ENCODE data around the gene ASIP. TPM values are rescaled to one million over a fixed set of nuclear protein-coding genes. Genes with fewer than 3 reads are reported as not detected.

ASIP gene
- total and polyA plus RNA-seq, 2 of the 4 experiments (the other 2 are of a cell fraction), result not detected

GRCh38 chr20:34316196-34316814 is 75.1 kb downstream of the ASIP start:
- dilution Hi-C loops (cut with HindIII; ENCODE audit: low sequenced_read_pairs, unreplicated experiment), result no loop called here
- CTCF ChIA-PET, result no interaction called here
- 0 out of 4 replicates have a peak, but pooled peaks cover 0 to 8% of the 10 kb centered on the region in 2 experiments for H3K79me1 ChIP-seq (ENCODE audit: low read depth in 1 of 2, low read length in 2 of 2)
- no TSS peak for BruUV-seq (replicated peaks)
- H2BK15ac ChIP-seq (ENCODE audit: low read depth, low read length), result peak overlapping the region; percentile 62; the same call in 1 of the 3 replicates
- in situ Hi-C loops (cut with MboI; ENCODE audit: low sequenced_read_pairs), result loop anchor here (10.0 kb wide), 1 partner anchor 158 kb away; no protein-coding TSS in a partner anchor
- peak overlapping the region; percentile 51; the same call in 1 of the 2 replicates for H3K4ac ChIP-seq (ENCODE audit: low read depth, low read length)
- DNase-seq (peak; percentile 33), ATAC-seq (ENCODE audit: low read depth) (no peak)
- no peaks in the 10 kb centered on the region for H4K20me1 ChIP-seq (ENCODE audit: insufficient read depth, low read length)
- peaks cover 4% of the 10 kb centered on the region for H3K4me1 ChIP-seq (ENCODE audit: control insufficient read depth, insufficient read depth, low read length)
- no peak overlapping the region for H3K27ac ChIP-seq (ENCODE audit: insufficient read depth, low read length)
- POLR2A ChIA-PET (ENCODE audit: unreplicated experiment), result no interaction called here
- no peaks in the 10 kb centered on the region for H3K36me3 ChIP-seq (ENCODE audit: control insufficient read depth, insufficient read depth, low read length)
- TF ChIP-seq RAD21 (IDR thresholded peaks at IDR 0.05; ENCODE audit: low read length), result no peak
- no peak for TF ChIP-seq CEBPB (IDR thresholded peaks at IDR 0.05; ENCODE audit: low read depth, low read length)
- no peak for TF ChIP-seq CHD1 (IDR thresholded peaks at IDR 0.05; ENCODE audit: low read depth, low read length)
- TF ChIP-seq ELK1 (IDR thresholded peaks at IDR 0.05; ENCODE audit: borderline replicate concordance, low read depth, low read length), result no peak
- H3K9me3 ChIP-seq (ENCODE audit: control insufficient read depth, insufficient read depth, low read length), result no peaks in the 10 kb centered on the region
- H2AFZ ChIP-seq (replicated peaks; ENCODE audit: low read length, poor library complexity), result peak overlapping the region; percentile 80
- H3K9ac ChIP-seq (ENCODE audit: low read depth, low read length), result no peak overlapping the region
- H4K5ac ChIP-seq (ENCODE audit: low read depth, low read length), result no peak overlapping the region
- H2BK20ac ChIP-seq (ENCODE audit: low read depth, low read length), result peak overlapping the region; percentile 47
- H3K4me3 ChIP-seq (ENCODE audit: insufficient read depth, low read depth, low read length), result no peak overlapping the region
- H3K56ac ChIP-seq (ENCODE audit: extremely low read depth, insufficient read depth, low read length), result no peak overlapping the region
- peak overlapping the region; percentile 39 for H2AK9ac ChIP-seq (replicated peaks; ENCODE audit: low read depth, low read length, poor library complexity)
- peak overlapping the region; percentile 22; the same call in 1 of the 2 replicates for H3K14ac ChIP-seq (replicated peaks; ENCODE audit: low read depth, low read length)
- peak overlapping the region; percentile 35; the same call in 1 of the 2 replicates for H4K91ac ChIP-seq (ENCODE audit: insufficient read depth, low read depth, low read length)
- no CpG with 5 or more reads among the region's 6 CpGs for WGBS, 2 experiments (ENCODE audit: extremely low coverage in 2 of 2, insufficient read length in 1 of 2)
- H2BK5ac ChIP-seq (ENCODE audit: low read depth, low read length, poor library complexity, severe bottlenecking), result no peak overlapping the region
- H3K23ac ChIP-seq (ENCODE audit: low read depth, low read length), result no peak overlapping the region
- intact Hi-C loops (cut with micrococcal nuclease), result no loop called here
- peak overlapping the region; percentile 66 for H2BK120ac ChIP-seq (ENCODE audit: low read depth, low read length)
- no peak overlapping the region for H3K18ac ChIP-seq (ENCODE audit: low read depth, low read length)
- H2AK5ac ChIP-seq (ENCODE audit: low read depth, low read length), result peak overlapping the region; percentile 54; the same call in 1 of the 2 replicates
- peak overlapping the region in 1 of 2 experiments; percentile 31; a peak in 1 of 4 replicates for H4K8ac ChIP-seq (ENCODE audit: low read depth in 2 of 2, low read length in 2 of 2)
- no peaks in the 10 kb centered on the region for H3K27me3 ChIP-seq (ENCODE audit: control insufficient read depth, insufficient read depth, low read length)
- no peak overlapping the region for H3K4me2 ChIP-seq (ENCODE audit: low read depth, low read length)
- H3K9me1 ChIP-seq (ENCODE audit: insufficient read depth, low read length), result peaks cover 11% of the 10 kb centered on the region

Other genes starting within 250 kb of the ASIP start
- 45.8 and 46.2 TPM in 2 replicates for gene RALY, start 247.5 kb upstream of the ASIP start, total RNA-seq (2012; rRNA removed)
- 115 and 123 TPM in 2 replicates for gene RALY, start 247.5 kb upstream of the ASIP start, polyA plus RNA-seq (2012; rRNA removed)
- gene EIF2S2, start 129.2 kb upstream of the ASIP start, total RNA-seq (2012; rRNA removed), result 66.9 and 84.7 TPM in 2 replicates
- gene EIF2S2, start 129.2 kb upstream of the ASIP start, polyA plus RNA-seq (2012; rRNA removed), result 56.7 and 61.7 TPM in 2 replicates
- gene AHCY, start 61.9 kb downstream of the ASIP start, total RNA-seq (2012; rRNA removed), result 194 and 210 TPM in 2 replicates
- 135 and 138 TPM in 2 replicates for gene AHCY, start 61.9 kb downstream of the ASIP start, polyA plus RNA-seq (2012; rRNA removed)
- 94.6 and 103 TPM in 2 replicates for gene ITCH, start 121.8 kb downstream of the ASIP start, total RNA-seq (2012; rRNA removed)
- 8.8 and 12.7 TPM in 2 replicates for gene ITCH, start 121.8 kb downstream of the ASIP start, polyA plus RNA-seq (2012; rRNA removed)